GM19035 (cell line): ENCODE measurements around the gene CEBPZOS.
A peak's percentile ranks its signal among the peaks of the same experiment; 100 is the strongest.

Experiments used
- ATAC-seq: cut with Tn5 transposase; IDR thresholded peaks from one replicate; pipeline ENCODE4 v1.9.1; 2021; ENCODE audit not compliant: unreplicated experiment

CEBPZOS gene

GRCh38 chr2:37231241-37232130 is 35.2 kb downstream of the CEBPZOS start, which contains the start of the genes CEBPZ and NDUFAF7:
Gene CEBPZ (minus strand): TSS chr2:37231596. CDS start chr2:37231567, 29 bp downstream.
Gene NDUFAF7 (plus strand): TSS chr2:37231658. CDS start chr2:37231706, 48 bp downstream.
- ATAC-seq: peak; percentile 93

- peak; percentile 11 for ATAC-seq
Measured at GRCh38 chr2:37232131-37232933, 36.0 kb downstream of the CEBPZOS start.

- no peak for ATAC-seq
Measured at GRCh38 chr2:37243435-37243834, 47.1 kb downstream of the CEBPZOS start.

- ATAC-seq: peak; percentile 83
Measured at GRCh38 chr2:37244017-37244416, 47.7 kb downstream of the CEBPZOS start.

- ATAC-seq: no peak
Measured at GRCh38 chr2:37244755-37245154, 48.5 kb downstream of the CEBPZOS start.

GRCh38 chr2:37246205-37246604 is 49.9 kb downstream of the CEBPZOS start:
- ATAC-seq: no peak

GRCh38 chr2:37250869-37251740 is 54.8 kb downstream of the CEBPZOS start:
- ATAC-seq: no peak
